SK-N-SH treated with all-trans-retinoic acid at 6 μM for 48 hours (cell line): ENCODE measurements around the gene TTC8.

Experiments used
- CREB5 ChIP-seq: fragments of 250-450 bp; sonication (Bioruptor Pico); IDR thresholded peaks from 2 replicates; pipeline ENCODE4 v1.5.1; 2020; ENCODE audit warnings: low read depth, mild to moderate bottlenecking, moderate library complexity
- ESRRG ChIP-seq: fragments of 250-450 bp; sonication (Bioruptor Pico); IDR thresholded peaks from 2 replicates; pipeline ENCODE4 v1.6.1; 2021; ENCODE audit warnings: mild to moderate bottlenecking
- GLIS3 ChIP-seq: fragments of 250-450 bp; sonication (Bioruptor Pico); IDR thresholded peaks from 2 replicates; pipeline ENCODE4 v1.5.0; 2020; ENCODE audit warnings: mild to moderate bottlenecking, moderate library complexity
- PPARA ChIP-seq: fragments of 250-450 bp; sonication (Bioruptor Pico); IDR thresholded peaks from 2 replicates; pipeline ENCODE4 v1.5.0; 2020; ENCODE audit warnings: mild to moderate bottlenecking, borderline replicate concordance
- SNAI2 ChIP-seq: fragments of 250-450 bp; sonication (Bioruptor Pico); IDR thresholded peaks from 2 replicates; pipeline ENCODE4 v1.5.0; 2020; ENCODE audit warnings: mild to moderate bottlenecking, moderate library complexity
- TCF4 ChIP-seq: fragments of 250-450 bp; sonication (Bioruptor Pico); IDR thresholded peaks from 2 replicates; pipeline ENCODE4 v1.8.0; 2021; ENCODE audit warnings: mild to moderate bottlenecking, moderate library complexity, borderline replicate concordance
- ZC3H10 ChIP-seq: fragments of 250-450 bp; sonication (Bioruptor Pico); IDR thresholded peaks from 2 replicates; pipeline ENCODE4 v1.5.1; 2021; ENCODE audit warnings: mild to moderate bottlenecking, moderate library complexity
- ZFP3 ChIP-seq: fragments of 250-450 bp; sonication (Bioruptor Pico); IDR thresholded peaks from 2 replicates; pipeline ENCODE4 v1.5.0; 2020; ENCODE audit warnings: mild to moderate bottlenecking, moderate library complexity
- ZNF70 ChIP-seq: fragments of 450-650 bp; formaldehyde crosslinking; IDR thresholded peaks from 2 replicates; pipeline ENCODE4 v1.5.0; 2020; ENCODE audit warnings: mild to moderate bottlenecking, moderate library complexity
- ZNF8 ChIP-seq: fragments of 450-650 bp; formaldehyde crosslinking; IDR thresholded peaks from 2 replicates; pipeline ENCODE4 v1.5.0; 2020; ENCODE audit warnings: mild to moderate bottlenecking, moderate library complexity
- TF ChIP-seq, protein P1 (sequence below): fragments of 250-450 bp; sonication (Bioruptor Pico); IDR thresholded peaks from 2 replicates; pipeline ENCODE4 v1.8.0; 2020; ENCODE audit warnings: mild to moderate bottlenecking, moderate library complexity, borderline replicate concordance
- TF ChIP-seq, protein P2 (sequence below): fragments of 250-450 bp; sonication (Bioruptor Pico); IDR thresholded peaks from 2 replicates; pipeline ENCODE4 v1.5.1; 2021; ENCODE audit warnings: mild to moderate bottlenecking, moderate library complexity

DNA sequence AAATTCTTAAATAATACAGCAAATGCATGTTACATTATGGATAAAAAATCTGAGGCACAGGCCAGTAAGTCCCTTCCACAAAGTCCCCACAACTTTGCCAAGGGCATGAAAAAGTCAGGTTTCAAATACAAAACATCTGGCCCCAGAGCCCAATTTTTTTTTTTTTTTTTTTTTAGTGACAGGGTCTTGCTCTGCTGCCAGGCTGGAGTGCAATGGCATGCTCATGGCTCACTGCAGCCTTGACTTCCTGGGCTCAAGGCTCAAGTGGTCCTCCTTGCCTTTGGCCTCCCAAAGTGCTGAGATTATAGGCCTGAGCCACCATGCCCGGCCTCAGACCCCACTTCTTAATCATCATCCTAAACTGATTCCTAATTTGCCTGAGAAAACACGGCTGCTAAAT lies 3.1 kb upstream of the TTC8 start:
- TF ChIP-seq PPARA (CRISPR knock-in tag) = no peak
- TF ChIP-seq, protein P1, sequence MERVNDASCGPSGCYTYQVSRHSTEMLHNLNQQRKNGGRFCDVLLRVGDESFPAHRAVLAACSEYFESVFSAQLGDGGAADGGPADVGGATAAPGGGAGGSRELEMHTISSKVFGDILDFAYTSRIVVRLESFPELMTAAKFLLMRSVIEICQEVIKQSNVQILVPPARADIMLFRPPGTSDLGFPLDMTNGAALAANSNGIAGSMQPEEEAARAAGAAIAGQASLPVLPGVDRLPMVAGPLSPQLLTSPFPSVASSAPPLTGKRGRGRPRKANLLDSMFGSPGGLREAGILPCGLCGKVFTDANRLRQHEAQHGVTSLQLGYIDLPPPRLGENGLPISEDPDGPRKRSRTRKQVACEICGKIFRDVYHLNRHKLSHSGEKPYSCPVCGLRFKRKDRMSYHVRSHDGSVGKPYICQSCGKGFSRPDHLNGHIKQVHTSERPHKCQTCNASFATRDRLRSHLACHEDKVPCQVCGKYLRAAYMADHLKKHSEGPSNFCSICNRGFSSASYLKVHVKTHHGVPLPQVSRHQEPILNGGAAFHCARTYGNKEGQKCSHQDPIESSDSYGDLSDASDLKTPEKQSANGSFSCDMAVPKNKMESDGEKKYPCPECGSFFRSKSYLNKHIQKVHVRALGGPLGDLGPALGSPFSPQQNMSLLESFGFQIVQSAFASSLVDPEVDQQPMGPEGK (CRISPR knock-in tag) = no peak
- TF ChIP-seq CREB5 = no peak
- no peak for TF ChIP-seq ZC3H10 (CRISPR knock-in tag)
- no peak for TF ChIP-seq ESRRG (CRISPR knock-in tag)
- no peak for TF ChIP-seq SNAI2 (CRISPR knock-in tag)
- TF ChIP-seq ZFP3 (CRISPR knock-in tag) = no peak
- TF ChIP-seq ZNF70 (CRISPR knock-in tag) = no peak
- TF ChIP-seq, protein P2, sequence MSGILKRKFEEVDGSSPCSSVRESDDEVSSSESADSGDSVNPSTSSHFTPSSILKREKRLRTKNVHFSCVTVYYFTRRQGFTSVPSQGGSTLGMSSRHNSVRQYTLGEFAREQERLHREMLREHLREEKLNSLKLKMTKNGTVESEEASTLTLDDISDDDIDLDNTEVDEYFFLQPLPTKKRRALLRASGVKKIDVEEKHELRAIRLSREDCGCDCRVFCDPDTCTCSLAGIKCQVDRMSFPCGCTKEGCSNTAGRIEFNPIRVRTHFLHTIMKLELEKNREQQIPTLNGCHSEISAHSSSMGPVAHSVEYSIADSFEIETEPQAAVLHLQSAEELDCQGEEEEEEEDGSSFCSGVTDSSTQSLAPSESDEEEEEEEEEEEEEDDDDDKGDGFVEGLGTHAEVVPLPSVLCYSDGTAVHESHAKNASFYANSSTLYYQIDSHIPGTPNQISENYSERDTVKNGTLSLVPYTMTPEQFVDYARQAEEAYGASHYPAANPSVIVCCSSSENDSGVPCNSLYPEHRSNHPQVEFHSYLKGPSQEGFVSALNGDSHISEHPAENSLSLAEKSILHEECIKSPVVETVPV (CRISPR knock-in tag) = no peak
- no peak for TF ChIP-seq GLIS3 (CRISPR knock-in tag)
- TF ChIP-seq ZNF8 (CRISPR knock-in tag) = no peak
- no peak for TF ChIP-seq TCF4
